ENCODE measurements around the gene CYP2A6. TPM values are rescaled to one million over a fixed set of nuclear protein-coding genes. Genes with fewer than 3 reads are reported as not detected.
"Not testable (repeated sequence)": the region's sequence is repeated elsewhere in the genome, so short reads cannot be mapped to it uniquely, and the experiment has no call there.

The CYP2A6 gene
- total and polyA plus RNA-seq, 12 donors, result 0.11 to 2.1 (median 0.57) TPM; not detected in 1

GRCh38 chr19:40872209-40872608 lies 22.0 kb upstream of the CYP2A6 start:
- 83 to 88% (median 85%) methylated on average over 2 of the region's 2 CpGs for WGBS, 4 donors
- H3K4me1 ChIP-seq (replicated peaks in 1 of 2), result no peaks in the 10 kb centered on the region
- TF ChIP-seq POLR2A (IDR thresholded peaks at IDR 0.05), result no peak
- TF ChIP-seq, protein P1, sequence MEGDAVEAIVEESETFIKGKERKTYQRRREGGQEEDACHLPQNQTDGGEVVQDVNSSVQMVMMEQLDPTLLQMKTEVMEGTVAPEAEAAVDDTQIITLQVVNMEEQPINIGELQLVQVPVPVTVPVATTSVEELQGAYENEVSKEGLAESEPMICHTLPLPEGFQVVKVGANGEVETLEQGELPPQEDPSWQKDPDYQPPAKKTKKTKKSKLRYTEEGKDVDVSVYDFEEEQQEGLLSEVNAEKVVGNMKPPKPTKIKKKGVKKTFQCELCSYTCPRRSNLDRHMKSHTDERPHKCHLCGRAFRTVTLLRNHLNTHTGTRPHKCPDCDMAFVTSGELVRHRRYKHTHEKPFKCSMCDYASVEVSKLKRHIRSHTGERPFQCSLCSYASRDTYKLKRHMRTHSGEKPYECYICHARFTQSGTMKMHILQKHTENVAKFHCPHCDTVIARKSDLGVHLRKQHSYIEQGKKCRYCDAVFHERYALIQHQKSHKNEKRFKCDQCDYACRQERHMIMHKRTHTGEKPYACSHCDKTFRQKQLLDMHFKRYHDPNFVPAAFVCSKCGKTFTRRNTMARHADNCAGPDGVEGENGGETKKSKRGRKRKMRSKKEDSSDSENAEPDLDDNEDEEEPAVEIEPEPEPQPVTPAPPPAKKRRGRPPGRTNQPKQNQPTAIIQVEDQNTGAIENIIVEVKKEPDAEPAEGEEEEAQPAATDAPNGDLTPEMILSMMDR (IDR thresholded peaks at IDR 0.05), result no peak
- intact Hi-C loops (cut with DNase I), result no loop called here
- H3K4me3 ChIP-seq, result no peak overlapping the region
- no peak overlapping the region for H3K27ac ChIP-seq
- H3K9me3 ChIP-seq (replicated peaks in 1 of 3), result no peaks in the 10 kb centered on the region
- H3K27me3 ChIP-seq, result no peaks in the 10 kb centered on the region
- H3K36me3 ChIP-seq (replicated peaks in 1 of 2), result no peaks in the 10 kb centered on the region
- DNase-seq, result no peak

GRCh38 chr19:40867701-40868100 lies 17.5 kb upstream of the CYP2A6 start:
- TF ChIP-seq, protein P1 (IDR thresholded peaks at IDR 0.05), result no peak
- TF ChIP-seq POLR2A (IDR thresholded peaks at IDR 0.05), result no peak
- 86 to 90% (median 88%) methylated on average over 7 of the region's 7 CpGs for WGBS, 4 donors
- no peaks in the 10 kb centered on the region for H3K9me3 ChIP-seq (replicated peaks in 1 of 3)
- no peaks in the 10 kb centered on the region for H3K36me3 ChIP-seq (replicated peaks in 1 of 2)
- no peak for DNase-seq
- no peaks in the 10 kb centered on the region for H3K4me1 ChIP-seq (replicated peaks in 1 of 2)
- no peak overlapping the region for H3K4me3 ChIP-seq
- no peak overlapping the region for H3K27ac ChIP-seq
- no peaks in the 10 kb centered on the region for H3K27me3 ChIP-seq
- intact Hi-C loops (cut with DNase I), result no loop called here

DNA sequence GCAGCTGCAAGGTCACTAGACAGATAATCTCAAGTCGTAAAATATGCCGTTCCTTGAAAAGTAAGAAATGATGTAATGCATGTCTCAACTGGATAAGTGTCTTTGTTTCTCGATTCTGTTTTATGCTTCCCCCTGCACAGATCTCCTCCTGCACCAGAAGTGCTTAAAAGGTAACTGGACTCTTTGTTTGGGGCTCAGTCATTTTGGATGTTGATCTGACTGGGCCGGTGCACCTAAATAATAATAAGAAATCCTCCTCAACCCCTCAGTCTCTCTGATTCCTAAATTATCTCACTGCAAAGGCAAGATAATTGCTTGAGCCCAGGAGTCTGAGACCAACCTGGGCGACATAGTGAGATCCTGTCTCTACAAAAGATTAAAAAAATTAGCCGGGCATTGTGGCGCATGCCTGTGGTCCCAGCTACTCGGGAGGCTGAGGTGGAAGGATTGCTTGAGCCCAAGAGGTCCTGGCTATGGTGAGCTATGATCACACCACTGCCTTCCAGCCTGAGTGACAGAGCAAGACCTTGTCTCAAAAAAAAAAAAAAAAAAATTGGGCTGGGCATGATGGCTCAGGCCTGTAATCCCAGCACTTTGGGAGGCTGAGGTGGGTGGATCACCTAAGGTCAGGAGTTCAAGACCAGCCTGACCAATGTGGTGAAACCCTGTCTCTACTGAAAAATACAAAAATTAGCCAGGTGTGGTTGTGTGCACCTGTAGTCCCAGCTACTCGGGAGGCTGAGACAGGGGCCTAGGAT lies 14.7 kb upstream of the CYP2A6 start:
- intact Hi-C loops (cut with DNase I); H3K4me1 ChIP-seq (replicated peaks in 1 of 2); H3K4me3 ChIP-seq; H3K27me3 ChIP-seq; DNase-seq; H3K9me3 ChIP-seq (replicated peaks in 1 of 3); H3K27ac ChIP-seq; H3K36me3 ChIP-seq (replicated peaks in 1 of 2): not testable (repeated sequence)
- WGBS, 4 donors, result 56 to 72% (median 58%) methylated on average over 2 to 9 of the region's 9 CpGs

- intact Hi-C loops (cut with DNase I), result no loop called here
- TF ChIP-seq POLR2A (IDR thresholded peaks at IDR 0.05), result no peak
- TF ChIP-seq, protein P1 (IDR thresholded peaks at IDR 0.05), result no peak
- no peak overlapping the region for H3K27ac ChIP-seq
- DNase-seq, result no peak
- no peaks in the 10 kb centered on the region for H3K4me1 ChIP-seq (replicated peaks in 1 of 2)
- no peaks in the 10 kb centered on the region for H3K27me3 ChIP-seq
- H3K4me3 ChIP-seq, result no peak overlapping the region
- no peaks in the 10 kb centered on the region for H3K9me3 ChIP-seq (replicated peaks in 1 of 3)
- no peaks in the 10 kb centered on the region for H3K36me3 ChIP-seq (replicated peaks in 1 of 2)
- WGBS, 4 donors, result 80 to 91% (median 85%) methylated on average over 1 to 4 of the region's 4 CpGs
These were observed 12.5 kb upstream of the CYP2A6 start for GRCh38 chr19:40862785-40863184.

GRCh38 chr19:40862333-40862732 lies 12.1 kb upstream of the CYP2A6 start:
- H3K27me3 ChIP-seq, result no peaks in the 10 kb centered on the region
- no peaks in the 10 kb centered on the region for H3K36me3 ChIP-seq (replicated peaks in 1 of 2)
- no peaks in the 10 kb centered on the region for H3K9me3 ChIP-seq (replicated peaks in 1 of 3)
- WGBS, 4 donors, result 87 to 96% (median 94%) methylated on average over 3 of the region's 3 CpGs
- no peak for TF ChIP-seq POLR2A (IDR thresholded peaks at IDR 0.05)
- TF ChIP-seq, protein P1 (IDR thresholded peaks at IDR 0.05), result peak in 1 of 6 experiments; percentile 12
- H3K4me1 ChIP-seq (replicated peaks in 1 of 2), result no peaks in the 10 kb centered on the region
- no peak overlapping the region for H3K4me3 ChIP-seq
- no peak overlapping the region for H3K27ac ChIP-seq
- no peak for DNase-seq
- intact Hi-C loops (cut with DNase I), result no loop called here

All from adrenal gland (tissue), 12 donors.